ENCODE data around the gene CLASP1.
A peak's percentile ranks its signal among the peaks of the same experiment; 100 is the strongest.
"Not testable (repeated sequence)": the region's sequence is repeated elsewhere in the genome, so short reads cannot be mapped to it uniquely, and the experiment has no call there.

Gene CLASP1

DNA sequence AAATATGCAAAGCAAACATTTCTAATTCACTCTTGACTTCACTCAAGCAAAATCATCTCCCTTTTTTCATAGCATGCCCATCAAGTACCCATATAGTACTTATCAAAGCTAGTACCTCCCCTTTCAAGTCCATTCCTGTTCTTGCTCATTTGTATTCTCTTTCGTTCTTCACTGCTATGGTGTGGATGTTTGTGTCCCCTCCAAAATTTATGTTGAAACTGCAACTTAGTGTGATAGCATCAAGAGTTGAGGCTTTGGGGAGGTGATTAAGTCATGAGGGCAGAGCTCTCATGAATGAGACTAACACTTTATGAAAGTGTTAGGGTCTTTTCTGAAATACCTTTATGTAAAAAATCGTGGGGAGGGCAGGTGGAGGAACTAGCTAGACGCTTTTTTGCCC lies 65.7 kb downstream of the CLASP1 start:
- DNase-seq, result no peak

DNA sequence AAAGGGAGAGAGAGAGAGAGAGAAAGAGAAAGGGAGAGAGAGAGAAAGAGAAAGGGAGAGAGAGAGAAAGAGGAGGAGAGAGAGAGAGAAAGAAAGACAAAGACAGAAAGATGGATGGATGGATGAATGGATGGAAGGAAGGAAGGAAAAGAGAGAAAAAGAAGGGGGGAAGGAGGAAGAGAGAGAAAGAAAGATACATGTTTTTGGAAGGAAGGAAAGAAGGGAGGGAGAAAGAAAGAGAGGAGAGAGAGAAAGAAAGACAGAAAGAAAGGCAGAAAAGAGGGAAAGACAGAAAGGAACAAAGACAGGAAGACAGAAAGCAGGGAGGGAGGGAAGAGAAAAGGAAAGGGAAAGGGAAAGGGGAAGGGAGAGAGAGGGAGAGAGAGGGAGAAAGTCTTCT lies 67.0 kb downstream of the CLASP1 start:
- DNase-seq, result no peak

DNA sequence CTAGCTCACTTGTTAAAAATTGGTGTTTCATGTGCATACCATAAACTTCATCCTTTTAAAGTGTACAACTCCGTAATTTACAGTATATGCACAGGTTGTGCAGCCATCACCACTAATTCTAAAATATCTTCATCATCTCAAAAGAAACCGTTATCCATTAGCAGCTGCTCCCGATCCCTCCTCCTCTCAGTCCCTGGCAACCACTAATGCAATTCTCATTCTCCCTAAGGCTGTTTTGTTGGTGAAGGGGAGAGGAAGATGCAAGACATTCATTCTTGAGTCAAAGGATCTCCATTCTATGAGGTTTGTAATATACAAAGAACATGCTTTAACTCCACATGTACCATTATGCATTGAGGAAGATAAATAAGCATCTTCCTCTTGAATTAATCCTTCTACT lies 70.0 kb downstream of the CLASP1 start:
- DNase-seq, result no peak

DNA sequence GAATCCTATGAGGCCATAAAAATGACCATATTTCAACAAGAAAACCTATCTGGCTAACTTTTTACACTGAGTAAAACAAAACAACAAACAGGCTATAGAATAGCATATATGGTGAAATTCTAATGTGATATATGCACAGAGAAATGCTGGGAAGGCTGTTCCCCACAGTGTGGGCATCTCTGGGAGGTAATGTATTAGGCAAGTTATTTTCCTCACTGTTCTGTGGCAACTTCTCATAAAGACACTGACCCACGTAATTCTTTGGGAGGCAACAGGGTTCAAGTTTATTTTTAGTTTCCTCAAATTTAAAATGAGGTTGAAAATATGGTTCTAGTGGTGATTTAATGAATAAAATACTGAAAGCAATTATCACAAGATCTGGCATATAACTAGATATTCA lies 71.9 kb downstream of the CLASP1 start:
- DNase-seq, result no peak

DNA sequence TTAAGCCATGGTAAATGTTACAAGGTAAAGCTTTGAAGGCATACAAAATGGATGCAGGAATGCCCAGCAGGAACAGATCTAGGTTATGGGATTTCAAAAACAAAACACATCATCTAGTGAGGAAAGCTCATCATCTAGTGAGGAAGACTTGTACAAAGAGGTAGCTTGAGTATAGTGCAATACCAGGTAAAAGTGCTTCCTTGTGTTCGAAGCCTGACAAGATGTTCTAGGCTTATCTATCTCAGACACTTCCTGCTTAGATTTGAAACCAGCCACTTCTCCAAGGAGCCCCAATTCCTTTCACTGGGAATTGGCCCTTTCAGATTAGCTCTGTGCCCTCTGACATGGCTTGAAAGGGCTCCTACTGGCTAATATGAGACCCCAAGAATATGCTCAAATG lies 73.0 kb downstream of the CLASP1 start:
- no peak for DNase-seq

DNA sequence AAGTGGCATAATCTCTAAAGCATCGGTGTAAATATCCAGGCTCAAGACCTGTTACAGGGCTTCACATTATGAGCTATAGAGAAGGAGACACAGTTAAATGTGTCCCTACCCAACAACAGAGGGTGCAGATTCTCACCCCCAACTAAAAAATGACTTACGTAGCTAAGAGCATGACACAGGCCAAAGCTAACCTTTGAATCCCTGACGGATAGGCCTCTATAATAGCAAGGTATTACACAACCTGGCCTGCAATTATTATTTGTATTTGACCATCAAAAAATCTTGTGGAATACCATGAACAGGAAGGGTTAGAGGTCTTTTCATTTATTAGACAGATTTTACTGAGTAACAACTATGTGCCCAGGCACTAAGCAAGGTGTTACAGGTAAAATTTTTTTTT lies 73.5 kb downstream of the CLASP1 start:
- no peak for DNase-seq

DNA sequence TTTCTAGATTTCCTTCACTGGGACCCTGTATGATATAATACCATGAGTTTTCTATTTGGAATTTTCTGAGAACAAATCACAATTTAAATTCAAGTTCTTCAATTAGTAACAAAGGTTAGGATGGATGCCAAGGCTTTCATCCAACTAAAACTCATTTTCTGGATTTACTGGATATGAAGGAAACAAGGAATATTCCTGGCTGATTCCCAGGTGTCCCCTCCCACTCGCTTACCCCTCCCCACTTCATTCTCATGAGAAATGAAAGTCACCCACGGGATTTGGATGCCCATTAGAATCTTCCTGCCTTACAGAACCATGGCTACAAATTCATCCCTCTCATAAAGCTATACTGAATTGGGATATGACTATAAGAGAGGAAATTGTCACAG lies 78.6 kb downstream of the CLASP1 start:
- DNase-seq, result no peak

DNA sequence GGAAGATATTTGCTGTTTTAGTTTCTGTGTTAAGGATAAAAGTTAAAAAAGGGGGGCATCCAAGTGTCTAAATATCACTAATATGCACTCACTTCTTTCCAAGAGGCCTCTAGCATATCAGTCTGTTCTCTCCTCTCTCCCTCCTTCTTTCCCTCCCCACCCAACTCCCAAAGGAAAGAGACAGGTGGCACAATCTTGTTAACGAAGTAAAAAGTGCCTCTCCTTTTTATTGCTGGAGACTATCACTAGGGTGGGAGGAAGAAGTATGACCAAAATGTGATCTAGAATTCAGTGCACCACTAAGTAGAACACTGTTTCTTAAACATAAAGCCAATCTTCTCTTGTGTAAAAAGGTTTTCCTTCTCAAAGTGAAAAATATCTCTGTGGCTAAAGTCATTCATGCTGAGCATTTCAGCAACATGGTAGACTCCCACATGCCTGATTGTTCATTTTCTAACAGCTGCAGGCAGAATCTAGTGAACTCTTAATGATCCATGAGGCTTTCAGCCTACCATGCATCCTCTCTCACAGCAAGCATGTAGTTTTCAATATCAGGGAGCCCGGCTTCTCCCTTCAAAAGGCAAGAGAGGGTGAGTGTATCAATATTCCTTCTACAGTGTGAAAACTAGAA lies 79.1 kb downstream of the CLASP1 start:
- DNase-seq, result no peak

DNA sequence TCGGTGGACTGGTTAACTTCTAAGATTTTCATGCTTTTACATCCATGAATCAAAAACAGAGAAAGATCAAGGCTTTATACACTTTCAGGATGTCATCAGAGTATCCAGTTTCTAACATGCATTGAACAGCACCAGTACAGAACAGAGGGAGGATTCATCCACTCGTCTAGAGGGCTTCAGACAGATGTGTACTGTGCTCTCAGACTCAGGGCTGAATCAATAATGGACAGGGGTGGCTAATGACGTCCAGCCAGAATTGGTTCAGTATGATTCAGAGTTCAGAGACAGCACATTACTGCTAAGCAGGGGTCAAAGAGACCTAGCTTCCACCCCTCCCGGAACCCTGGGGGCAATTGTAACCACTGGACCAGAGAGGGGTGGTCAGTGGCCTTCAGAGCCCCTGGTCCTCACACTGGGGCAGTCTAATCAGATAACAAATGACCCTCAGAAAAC lies 81.3 kb downstream of the CLASP1 start:
- peak in 17 of 56 donors; percentile 4 to 38 (median 17) for DNase-seq

DNA sequence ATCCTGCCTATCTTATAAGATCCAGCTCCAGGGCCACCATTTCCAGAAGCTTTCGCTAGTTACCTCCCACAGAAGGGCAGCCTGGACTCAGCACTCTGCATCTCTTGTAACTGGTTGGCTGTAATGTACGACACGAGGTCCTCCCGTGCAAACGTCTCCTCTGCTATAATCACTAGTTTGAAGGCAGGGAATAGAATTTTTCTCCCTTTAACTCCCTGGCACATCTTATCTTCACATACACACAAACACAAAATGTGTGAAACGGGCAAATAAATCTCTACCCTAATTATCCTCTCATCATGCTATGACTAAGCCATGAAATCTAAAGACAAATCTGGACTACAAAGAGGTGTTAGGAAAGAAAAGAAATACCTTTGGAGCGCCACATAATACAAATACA lies 81.8 kb downstream of the CLASP1 start:
- DNase-seq, result no peak

DNA sequence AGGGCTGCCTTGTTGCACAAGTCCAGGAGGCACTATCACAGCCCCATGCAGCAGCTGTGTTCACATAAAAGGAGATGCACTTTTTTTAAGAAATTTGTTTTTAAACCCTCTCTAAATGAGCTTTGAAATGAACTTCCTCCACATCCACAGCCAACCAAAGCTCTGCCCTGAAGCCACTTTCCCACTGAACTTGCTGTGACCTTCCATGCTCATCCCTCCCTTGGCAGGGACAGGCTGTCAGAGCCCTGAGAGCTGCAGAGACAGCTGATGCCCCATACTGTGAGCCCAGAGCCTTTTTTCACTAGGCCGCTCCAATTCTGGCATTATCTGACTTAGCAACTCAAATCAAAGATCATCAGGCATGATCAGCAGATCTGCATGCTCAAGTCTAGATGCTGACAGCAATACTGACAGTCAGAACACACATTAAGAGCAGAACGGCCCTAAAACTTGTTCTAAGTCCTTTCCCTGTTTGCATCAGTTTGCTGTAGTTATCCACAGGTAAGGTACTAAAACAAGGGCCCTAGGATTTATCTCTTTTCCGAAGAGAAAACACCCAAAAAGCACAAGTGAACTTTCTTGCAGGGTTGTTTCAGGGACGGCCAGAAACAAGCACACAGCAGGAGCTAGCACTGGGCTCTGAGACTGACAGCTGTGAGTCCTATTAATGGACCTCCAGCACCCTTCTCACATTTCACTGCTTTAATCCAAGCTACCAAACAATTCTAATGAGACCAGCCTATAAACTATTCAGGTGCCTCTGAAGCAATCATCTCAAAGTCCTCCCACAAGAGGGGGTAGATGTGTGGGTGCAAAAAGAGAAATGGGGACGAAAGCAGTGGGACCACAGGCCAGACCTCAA lies 83.6 kb downstream of the CLASP1 start:
- peak in 2 of 56 donors; percentile 3 to 8 for DNase-seq

DNA sequence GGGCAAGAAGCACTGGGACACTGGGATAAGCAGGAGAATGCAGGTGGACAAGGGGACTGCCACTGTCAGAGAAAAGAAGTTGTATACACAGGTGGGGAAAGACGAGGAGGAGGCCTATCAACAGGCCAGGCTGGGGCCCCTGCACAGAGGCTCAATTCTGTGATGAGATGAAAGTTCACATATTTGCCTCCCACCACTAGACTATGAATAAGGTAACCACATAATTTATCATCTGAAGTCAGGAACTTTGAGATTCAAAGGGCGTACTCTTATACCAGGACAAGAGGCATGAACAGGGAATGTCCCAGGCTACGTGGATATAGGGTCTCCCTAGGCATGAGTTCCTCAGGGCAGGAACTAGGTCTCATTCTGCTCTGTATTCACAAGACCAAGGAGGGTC lies 84.4 kb downstream of the CLASP1 start:
- no peak for DNase-seq

DNA sequence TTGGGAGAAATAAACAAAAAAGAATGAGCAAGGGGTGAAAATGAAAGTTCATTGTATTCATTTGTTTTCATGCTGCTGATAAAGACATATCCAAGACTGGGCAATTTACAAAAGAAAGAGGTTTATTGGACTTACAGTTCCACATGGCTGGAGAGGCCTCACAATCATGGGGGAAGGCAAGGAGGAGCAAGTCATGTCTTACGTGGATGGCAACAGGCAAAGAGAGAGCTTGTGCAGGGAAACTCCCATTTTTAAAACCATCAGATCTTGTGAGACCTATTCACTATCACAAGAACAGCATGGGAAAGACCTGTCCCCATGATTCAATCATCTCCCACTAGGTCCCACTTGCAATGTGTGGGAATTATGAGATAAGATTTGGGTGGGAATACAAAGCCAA lies 85.5 kb downstream of the CLASP1 start:
- not testable (repeated sequence) for DNase-seq

DNA sequence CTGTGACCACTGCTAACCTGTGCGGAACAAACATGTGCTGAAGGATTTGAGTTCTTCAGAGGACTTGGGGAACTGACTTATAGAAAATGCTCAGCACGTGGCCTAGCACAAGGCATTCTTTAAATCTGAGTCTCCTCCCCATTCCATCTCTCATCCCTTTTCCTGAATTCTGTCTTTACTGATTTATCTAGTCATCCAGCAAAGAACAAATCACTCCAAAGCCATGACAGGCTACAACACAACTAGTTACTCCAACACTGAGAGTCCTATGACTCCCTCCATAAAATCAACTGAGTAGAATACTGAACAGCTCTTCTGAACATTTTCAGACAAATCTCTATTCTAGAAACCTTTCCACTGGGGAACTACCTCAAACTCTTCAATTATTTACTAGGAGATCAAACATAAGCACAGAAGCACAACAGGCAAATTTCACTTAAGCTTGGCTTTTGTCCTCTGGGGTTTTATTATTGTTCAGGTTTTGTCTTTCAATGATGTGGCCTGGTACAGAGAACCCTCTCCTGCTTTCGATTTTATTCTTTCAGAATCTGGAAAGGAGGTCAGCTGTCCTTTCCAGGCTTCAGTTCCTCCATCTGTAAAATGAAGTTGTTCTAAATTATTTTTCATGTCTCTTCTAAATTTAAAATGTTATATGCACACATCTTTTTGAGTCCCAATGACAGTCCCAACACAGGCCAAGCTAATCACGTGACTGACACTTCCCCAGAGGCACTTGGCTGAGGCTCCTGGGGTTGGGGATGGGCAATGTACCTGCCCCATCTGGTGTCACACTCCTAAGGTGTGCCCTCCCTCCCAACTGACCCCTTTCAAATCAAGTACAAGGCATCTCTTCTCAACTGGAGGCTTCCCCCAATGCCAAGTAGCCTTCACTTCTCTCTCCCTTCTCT lies 86.7 kb downstream of the CLASP1 start:
- no peak for DNase-seq

DNA sequence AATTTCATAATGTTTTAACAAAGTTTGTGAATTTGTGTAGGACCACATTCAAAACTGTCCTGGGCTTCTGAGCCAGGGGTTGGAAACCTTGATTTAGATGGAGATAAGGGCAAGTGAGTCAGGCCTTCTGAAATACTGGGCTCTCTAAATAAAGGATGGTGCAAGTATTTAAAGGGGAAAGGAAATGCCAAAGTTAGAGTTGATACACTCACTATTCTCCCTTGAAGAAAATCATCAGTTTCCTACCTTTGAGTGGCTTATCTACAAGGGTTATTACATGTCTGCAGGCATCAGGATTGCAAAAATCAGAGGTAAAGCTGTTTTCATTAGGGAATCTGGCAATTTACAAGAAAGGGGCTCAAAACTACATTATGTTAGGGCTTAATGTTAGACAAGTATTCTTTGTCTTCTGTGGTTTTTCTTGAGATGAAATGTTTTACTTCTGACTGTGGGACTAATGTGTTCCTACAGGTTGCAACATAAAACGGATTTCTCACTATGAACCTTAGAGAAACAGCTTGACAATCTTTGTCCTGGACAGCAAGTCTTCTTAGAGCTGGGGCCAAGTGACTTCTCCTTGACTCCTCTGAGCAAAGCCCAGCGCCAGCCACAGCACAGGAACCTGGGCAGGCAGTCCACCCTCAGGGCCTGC lies 87.5 kb downstream of the CLASP1 start:
- no peak for DNase-seq

DNA sequence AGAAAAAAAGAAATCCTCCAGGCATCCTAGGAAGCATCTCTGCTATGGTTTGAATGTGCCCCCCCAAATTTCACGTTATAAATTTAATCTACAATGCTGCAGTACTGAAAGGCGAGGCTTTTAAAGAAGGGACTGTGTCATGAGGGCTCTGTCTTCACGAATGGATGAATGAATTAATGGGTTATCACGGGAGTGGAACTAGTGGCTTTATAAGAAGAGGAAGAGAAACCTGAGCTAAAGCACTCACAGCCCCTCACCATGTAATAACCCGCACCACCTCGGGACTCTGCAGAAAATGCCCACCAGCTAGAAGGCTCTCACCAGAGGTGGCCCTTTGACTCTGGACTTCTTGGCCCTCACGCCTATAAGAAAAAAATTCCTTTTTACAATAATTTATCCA lies 90.9 kb downstream of the CLASP1 start:
- DNase-seq, result no peak

DNA sequence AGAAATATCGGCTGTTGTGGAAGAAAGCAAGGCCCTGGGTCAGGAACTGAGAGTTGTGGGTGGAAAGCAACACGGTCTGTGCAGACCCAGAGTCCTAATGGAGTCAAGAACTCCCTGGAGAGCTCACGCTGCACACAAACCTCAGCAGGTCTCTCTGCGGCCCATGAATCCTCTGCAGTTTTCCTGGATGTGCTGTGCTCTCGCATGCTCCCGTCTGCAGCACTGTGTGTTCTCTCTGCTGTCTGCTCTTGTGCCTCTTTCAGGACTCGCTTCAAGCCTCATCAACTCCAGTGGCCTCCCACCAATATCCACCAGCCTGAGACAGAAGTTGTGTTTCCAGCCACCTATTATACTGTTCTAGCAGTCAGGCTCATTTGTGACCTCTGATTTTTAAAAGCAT lies 94.3 kb downstream of the CLASP1 start:
- DNase-seq, result no peak

DNA sequence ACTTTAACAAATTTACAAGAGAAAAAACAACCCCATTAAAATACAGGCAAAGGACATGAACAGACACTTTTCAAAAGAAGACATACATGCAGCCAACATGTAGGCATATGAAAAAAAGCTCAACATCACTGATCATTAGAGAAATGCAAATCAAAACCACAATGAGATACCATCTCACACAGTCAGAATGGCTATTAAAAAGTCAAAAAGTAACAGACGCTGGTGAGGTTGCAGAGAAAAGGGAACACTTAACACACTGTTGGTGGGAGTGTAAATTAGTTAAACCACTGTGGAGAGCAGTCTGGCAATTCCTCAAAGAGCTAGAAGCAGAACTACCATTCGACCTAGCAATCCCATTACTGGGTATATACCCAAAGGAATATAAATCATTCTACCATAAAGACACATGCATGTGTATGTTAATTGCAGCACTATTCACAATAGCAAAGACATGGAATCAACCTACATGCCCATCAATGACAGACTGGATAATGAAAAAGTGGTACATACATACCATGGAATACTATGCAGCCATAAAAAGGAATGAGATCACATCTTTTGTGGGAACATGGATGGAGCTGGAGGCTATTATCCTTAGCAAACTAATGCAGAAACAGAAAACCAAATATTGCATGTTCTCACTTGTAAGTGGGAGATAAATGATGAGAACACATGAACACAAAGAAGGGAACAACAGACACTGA lies 96.6 kb downstream of the CLASP1 start:
- not testable (repeated sequence) for DNase-seq

DNA sequence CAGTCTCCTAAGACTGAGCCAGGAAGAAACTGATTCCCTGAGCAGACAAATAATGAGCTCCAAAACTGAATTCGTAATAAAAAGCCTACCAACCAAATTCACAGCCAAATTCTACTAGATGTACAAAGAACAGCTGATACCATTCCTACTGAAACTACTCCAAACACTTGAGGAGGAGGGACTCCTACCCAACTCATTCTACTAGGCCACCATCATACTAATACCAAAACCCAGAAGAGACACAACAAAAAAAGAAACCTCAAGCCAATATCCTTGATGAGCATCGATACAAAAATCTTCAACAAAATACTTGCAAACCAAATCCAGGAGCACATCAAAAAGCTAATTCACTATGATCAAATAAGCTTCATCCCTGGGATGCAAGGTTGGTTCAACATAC lies 98.6 kb downstream of the CLASP1 start:
- DNase-seq, result no peak

DNA sequence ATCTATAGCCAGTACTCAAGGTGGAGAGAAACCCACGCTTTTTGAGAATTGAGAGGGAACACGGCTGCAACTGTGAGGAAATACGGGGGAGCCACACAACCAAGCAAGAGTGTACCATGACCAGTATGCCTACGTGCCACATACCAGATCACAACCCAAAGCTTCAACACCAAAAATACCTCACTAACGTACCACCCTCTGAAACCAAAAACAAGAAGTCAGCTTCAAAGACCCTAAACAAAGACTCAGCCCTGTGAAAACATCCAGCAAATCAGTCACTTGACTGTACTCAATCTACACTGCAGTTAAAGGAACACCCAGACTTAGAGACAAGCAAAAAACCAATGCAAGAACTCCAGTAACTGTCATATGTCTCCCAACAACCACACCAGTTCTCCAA lies 101.6 kb downstream of the CLASP1 start:
- no peak for DNase-seq

DNA sequence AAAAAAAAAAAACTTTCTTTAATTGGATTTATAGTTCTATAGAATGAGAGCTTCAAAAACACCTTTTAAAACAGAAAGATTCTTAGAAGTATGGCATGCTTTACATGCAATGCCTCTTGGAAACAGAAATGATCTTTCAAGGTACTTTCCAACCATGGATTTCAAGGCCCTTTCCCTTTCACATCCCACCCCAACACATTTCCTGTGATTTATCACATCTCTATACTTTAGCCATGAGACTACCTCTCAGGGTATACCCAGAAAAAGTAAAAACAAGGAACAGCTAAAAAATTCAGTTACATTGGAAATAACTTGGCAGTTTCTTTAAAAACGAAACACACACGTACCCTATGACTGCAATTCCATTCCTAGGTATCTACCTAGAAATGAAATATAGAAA lies 103.3 kb downstream of the CLASP1 start:
- DNase-seq, result no peak
